ENCODE data around the gene C1orf198.

The C1orf198 gene

GRCh38 chr1:230852959-230853358 lies 15.4 kb downstream of the C1orf198 start:
- Histone ChIP-seq H4K20me1 (ENCODE audit: insufficient read depth, low read length, poor library complexity, severe bottlenecking) (no peaks in the 10 kb centered on the region), H3K9ac (ENCODE audit: low read depth, low read length, poor library complexity, severe bottlenecking) (no peak overlapping the region), H3K79me2 (ENCODE audit: insufficient read depth, low read length) (no peaks in the 10 kb centered on the region), H3K9me3 (ENCODE audit: insufficient read depth, low read depth, low read length) (no peaks in the 10 kb centered on the region), H3K4me2 (ENCODE audit: low read depth, low read length, poor library complexity, severe bottlenecking) (no peak overlapping the region), H3K4me3 (ENCODE audit: low read length, poor library complexity, severe bottlenecking) (no peak overlapping the region), H3K27me3 (ENCODE audit: insufficient read depth, low read length, poor library complexity, severe bottlenecking) (no peaks in the 10 kb centered on the region), H3K4me1 (ENCODE audit: insufficient read depth, low read length, poor library complexity, severe bottlenecking) (no peaks in the 10 kb centered on the region), H2AFZ (ENCODE audit: low read length) (no peak overlapping the region), H3F3A (ENCODE audit: low read depth) (no peaks in the 10 kb centered on the region), H3K9me2 (replicated peaks; ENCODE audit: low read depth, low read length) (no peaks in the 10 kb centered on the region), H3K36me3 (ENCODE audit: insufficient read depth, low read length) (peaks cover 32% of the 10 kb centered on the region; the same call in 1 of the 2 replicates)
- TF ChIP-seq EZH2phosphoT487 (IDR thresholded peaks at IDR 0.05; ENCODE audit: borderline replicate concordance) (no peak), CTCF (conservative IDR thresholded peaks at IDR 0.05; ENCODE audit: low read length) (no peak)

- no peak for TF ChIP-seq EZH2phosphoT487 (IDR thresholded peaks at IDR 0.05; ENCODE audit: borderline replicate concordance)
- no peak for TF ChIP-seq CTCF (conservative IDR thresholded peaks at IDR 0.05; ENCODE audit: low read length)
- Histone ChIP-seq H3K4me1 (ENCODE audit: insufficient read depth, low read length, poor library complexity, severe bottlenecking) (peaks cover 5% of the 10 kb centered on the region), H3K79me2 (ENCODE audit: insufficient read depth, low read length) (no peaks in the 10 kb centered on the region), H3F3A (ENCODE audit: low read depth) (no peaks in the 10 kb centered on the region), H4K20me1 (ENCODE audit: insufficient read depth, low read length, poor library complexity, severe bottlenecking) (no peaks in the 10 kb centered on the region), H3K9me3 (ENCODE audit: insufficient read depth, low read depth, low read length) (no peaks in the 10 kb centered on the region), H3K4me3 (ENCODE audit: low read length, poor library complexity, severe bottlenecking) (no peak overlapping the region), H3K27me3 (ENCODE audit: insufficient read depth, low read length, poor library complexity, severe bottlenecking) (no peaks in the 10 kb centered on the region), H3K9me2 (replicated peaks; ENCODE audit: low read depth, low read length) (no peaks in the 10 kb centered on the region), H3K36me3 (ENCODE audit: insufficient read depth, low read length) (peaks cover 32% of the 10 kb centered on the region; the same call in 1 of the 2 replicates), H3K9ac (ENCODE audit: low read depth, low read length, poor library complexity, severe bottlenecking) (no peak overlapping the region), H3K4me2 (ENCODE audit: low read depth, low read length, poor library complexity, severe bottlenecking) (no peak overlapping the region), H2AFZ (ENCODE audit: low read length) (no peak overlapping the region)
Measured at GRCh38 chr1:230851291-230851691, 17.0 kb downstream of the C1orf198 start.

GRCh38 chr1:230850547-230850946 lies 17.8 kb downstream of the C1orf198 start:
- no peaks in the 10 kb centered on the region for H3F3A ChIP-seq (ENCODE audit: low read depth)
- peaks cover 31% of the 10 kb centered on the region; the same call in 1 of the 2 replicates for H3K36me3 ChIP-seq (ENCODE audit: insufficient read depth, low read length)
- no peak overlapping the region for H3K9ac ChIP-seq (ENCODE audit: low read depth, low read length, poor library complexity, severe bottlenecking)
- H3K27me3 ChIP-seq (ENCODE audit: insufficient read depth, low read length, poor library complexity, severe bottlenecking) = no peaks in the 10 kb centered on the region
- no peak overlapping the region for H3K4me2 ChIP-seq (ENCODE audit: low read depth, low read length, poor library complexity, severe bottlenecking)
- no peaks in the 10 kb centered on the region for H4K20me1 ChIP-seq (ENCODE audit: insufficient read depth, low read length, poor library complexity, severe bottlenecking)
- H3K79me2 ChIP-seq (ENCODE audit: insufficient read depth, low read length) = no peaks in the 10 kb centered on the region
- peaks cover 5% of the 10 kb centered on the region for H3K4me1 ChIP-seq (ENCODE audit: insufficient read depth, low read length, poor library complexity, severe bottlenecking)
- H2AFZ ChIP-seq (ENCODE audit: low read length) = no peak overlapping the region
- TF ChIP-seq EZH2phosphoT487 (IDR thresholded peaks at IDR 0.05; ENCODE audit: borderline replicate concordance) (no peak), CTCF (conservative IDR thresholded peaks at IDR 0.05; ENCODE audit: low read length) (no peak)
- H3K4me3 ChIP-seq (ENCODE audit: low read length, poor library complexity, severe bottlenecking) = no peak overlapping the region
- H3K9me2 ChIP-seq (replicated peaks; ENCODE audit: low read depth, low read length) = no peaks in the 10 kb centered on the region
- H3K9me3 ChIP-seq (ENCODE audit: insufficient read depth, low read depth, low read length) = no peaks in the 10 kb centered on the region

Measured in Loucy (cell line).